Measurements from ENCODE around the gene SMARCB1.

Gene SMARCB1

DNA sequence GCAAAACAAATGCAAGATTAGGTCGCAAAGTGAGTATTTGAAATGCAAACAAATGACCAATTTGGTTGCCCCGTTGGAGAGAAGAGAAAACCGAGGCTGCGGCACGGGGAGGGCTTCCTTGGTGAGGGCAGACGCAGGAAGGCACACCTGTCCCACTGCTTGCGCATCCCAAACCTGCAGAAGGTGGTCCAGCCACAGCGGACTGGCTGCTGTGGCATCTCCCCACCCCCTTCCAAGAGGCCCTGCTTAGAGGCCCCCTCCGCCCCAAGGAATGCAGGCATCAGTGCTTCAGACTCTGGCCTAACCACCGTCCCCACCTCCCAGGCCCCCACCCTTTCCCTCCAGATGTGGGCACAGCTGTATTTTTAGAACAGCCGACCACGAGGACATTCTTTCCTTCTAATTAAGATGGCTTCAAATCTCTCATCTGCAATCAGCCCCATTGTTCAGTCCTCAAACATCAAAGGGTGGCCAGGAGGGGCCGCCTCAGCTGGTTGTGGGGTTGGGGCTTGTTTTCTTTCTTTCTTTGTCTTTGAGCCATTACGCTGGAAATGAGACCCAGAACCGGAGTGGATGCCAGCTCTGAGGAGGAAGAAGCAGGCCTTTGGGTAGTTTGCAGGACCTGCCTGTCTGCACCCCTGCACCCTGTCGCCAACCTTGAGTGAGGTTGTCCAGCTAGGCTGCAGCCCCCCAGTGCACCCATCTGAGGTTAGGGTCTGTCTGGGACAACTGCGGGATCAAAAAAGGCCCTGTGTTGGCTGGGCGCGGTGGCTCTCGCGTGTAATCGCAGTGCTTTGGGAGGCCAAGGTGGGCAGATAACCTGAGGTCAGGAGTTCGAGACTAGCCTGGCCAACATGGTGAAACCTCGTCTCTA is 61.5 kb downstream of the SMARCB1 start:
- TF ChIP-seq POLR2A (IDR thresholded peaks at IDR 0.05; ENCODE audit: extremely low read depth, insufficient read length) (no peak), MYC (IDR thresholded peaks at IDR 0.05; ENCODE audit: low read depth, low read length) (no peak)
- TF ChIP-seq, protein P1, sequence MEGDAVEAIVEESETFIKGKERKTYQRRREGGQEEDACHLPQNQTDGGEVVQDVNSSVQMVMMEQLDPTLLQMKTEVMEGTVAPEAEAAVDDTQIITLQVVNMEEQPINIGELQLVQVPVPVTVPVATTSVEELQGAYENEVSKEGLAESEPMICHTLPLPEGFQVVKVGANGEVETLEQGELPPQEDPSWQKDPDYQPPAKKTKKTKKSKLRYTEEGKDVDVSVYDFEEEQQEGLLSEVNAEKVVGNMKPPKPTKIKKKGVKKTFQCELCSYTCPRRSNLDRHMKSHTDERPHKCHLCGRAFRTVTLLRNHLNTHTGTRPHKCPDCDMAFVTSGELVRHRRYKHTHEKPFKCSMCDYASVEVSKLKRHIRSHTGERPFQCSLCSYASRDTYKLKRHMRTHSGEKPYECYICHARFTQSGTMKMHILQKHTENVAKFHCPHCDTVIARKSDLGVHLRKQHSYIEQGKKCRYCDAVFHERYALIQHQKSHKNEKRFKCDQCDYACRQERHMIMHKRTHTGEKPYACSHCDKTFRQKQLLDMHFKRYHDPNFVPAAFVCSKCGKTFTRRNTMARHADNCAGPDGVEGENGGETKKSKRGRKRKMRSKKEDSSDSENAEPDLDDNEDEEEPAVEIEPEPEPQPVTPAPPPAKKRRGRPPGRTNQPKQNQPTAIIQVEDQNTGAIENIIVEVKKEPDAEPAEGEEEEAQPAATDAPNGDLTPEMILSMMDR (IDR thresholded peaks at IDR 0.05; ENCODE audit: low read depth, low read length), result no peak
- TF ChIP-seq, protein P2, sequence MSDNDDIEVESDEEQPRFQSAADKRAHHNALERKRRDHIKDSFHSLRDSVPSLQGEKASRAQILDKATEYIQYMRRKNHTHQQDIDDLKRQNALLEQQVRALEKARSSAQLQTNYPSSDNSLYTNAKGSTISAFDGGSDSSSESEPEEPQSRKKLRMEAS (IDR thresholded peaks at IDR 0.05; ENCODE audit: low read depth, low read length), result no peak
- no peak overlapping the region for H3K4me3 ChIP-seq (ENCODE audit: low read depth, low read length)
- no peak for DNase-seq (ENCODE audit: low read depth)

DNA sequence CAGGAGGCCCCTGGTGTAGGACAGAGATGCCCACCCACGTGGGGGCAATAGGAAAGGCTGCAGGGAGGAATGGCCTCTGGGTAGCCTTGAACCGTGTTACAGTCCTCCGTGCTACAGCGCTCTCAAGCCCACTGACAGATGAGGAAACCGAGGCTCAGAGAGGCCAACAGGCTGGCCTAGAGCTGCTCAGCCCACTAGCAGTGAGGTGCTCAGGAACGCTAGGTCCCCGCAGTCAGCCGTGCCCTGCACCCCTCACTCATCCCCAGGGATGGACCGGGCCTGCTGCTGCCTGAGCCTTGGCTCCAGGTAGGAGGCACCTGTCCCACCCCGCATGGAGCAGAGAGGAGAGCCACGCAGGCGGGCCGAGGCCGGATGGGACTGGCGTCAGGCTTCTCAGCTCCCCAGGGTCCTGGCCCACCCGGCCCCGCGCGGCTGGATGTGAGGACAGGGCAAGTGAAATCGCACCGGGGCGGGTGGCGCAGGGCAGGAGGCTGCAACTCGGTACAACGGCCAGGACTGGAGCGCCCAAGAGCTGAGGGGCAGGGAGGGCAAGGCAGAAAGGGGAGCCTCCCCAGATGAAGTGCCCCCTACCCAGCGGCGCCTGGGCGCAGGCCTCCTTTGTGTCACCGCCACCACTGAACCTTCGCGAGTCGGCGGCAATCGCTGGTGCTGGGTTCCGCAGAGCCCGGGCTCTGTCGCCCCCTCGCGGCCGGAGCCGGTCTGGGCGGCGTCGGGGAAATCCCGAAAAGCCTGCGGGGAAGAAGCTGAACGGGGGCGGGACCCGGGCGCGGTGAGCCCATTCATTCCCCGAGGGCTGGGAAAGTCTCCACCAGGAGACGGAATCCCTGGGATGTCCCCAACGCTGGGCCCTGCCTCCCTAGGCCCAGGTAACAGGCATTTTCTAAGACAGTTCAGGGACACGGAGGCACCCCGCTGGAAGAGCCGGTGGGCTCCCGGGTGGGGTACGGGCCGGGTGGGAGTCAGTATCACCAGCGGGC is 62.5 kb downstream of the SMARCB1 start:
- DNase-seq (ENCODE audit: low read depth), result peak; percentile 76
- TF ChIP-seq POLR2A (IDR thresholded peaks at IDR 0.05; ENCODE audit: extremely low read depth, insufficient read length), result no peak
- TF ChIP-seq, protein P1 (IDR thresholded peaks at IDR 0.05; ENCODE audit: low read depth, low read length), result peak; percentile 88
- no peak for TF ChIP-seq MYC (IDR thresholded peaks at IDR 0.05; ENCODE audit: low read depth, low read length)
- TF ChIP-seq, protein P2 (IDR thresholded peaks at IDR 0.05; ENCODE audit: low read depth, low read length), result no peak
- no peak overlapping the region for H3K4me3 ChIP-seq (ENCODE audit: low read depth, low read length)

DNA sequence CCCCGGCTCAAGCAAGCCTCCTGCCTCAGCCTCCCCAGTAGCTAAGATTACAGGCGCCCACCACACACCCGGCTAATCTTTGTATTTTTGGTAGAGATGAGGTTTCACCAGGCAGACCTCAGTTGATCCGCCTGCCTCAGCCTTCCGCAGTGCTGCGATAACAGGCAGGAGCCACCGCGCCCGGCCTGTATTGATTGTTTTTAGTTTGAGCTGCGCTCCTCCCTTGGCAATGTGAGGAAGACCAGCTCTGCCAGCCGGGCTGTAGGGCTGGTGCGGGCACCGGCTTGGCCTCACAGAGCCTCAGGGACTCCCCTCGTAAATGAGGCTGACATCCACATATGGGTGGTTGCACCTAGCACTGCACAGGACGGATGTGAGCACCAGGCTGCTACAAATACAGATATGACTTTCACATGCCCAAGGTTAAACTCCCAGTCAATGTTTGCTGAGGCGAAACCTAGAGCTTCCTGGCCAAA is 63.4 kb downstream of the SMARCB1 start:
- TF ChIP-seq MYC (IDR thresholded peaks at IDR 0.05; ENCODE audit: low read depth, low read length) (no peak), POLR2A (IDR thresholded peaks at IDR 0.05; ENCODE audit: extremely low read depth, insufficient read length) (no peak)
- TF ChIP-seq, protein P2 (IDR thresholded peaks at IDR 0.05; ENCODE audit: low read depth, low read length), result no peak
- TF ChIP-seq, protein P1 (IDR thresholded peaks at IDR 0.05; ENCODE audit: low read depth, low read length), result no peak
- DNase-seq (ENCODE audit: low read depth), result no peak
- H3K4me3 ChIP-seq (ENCODE audit: low read depth, low read length), result no peak overlapping the region

DNA sequence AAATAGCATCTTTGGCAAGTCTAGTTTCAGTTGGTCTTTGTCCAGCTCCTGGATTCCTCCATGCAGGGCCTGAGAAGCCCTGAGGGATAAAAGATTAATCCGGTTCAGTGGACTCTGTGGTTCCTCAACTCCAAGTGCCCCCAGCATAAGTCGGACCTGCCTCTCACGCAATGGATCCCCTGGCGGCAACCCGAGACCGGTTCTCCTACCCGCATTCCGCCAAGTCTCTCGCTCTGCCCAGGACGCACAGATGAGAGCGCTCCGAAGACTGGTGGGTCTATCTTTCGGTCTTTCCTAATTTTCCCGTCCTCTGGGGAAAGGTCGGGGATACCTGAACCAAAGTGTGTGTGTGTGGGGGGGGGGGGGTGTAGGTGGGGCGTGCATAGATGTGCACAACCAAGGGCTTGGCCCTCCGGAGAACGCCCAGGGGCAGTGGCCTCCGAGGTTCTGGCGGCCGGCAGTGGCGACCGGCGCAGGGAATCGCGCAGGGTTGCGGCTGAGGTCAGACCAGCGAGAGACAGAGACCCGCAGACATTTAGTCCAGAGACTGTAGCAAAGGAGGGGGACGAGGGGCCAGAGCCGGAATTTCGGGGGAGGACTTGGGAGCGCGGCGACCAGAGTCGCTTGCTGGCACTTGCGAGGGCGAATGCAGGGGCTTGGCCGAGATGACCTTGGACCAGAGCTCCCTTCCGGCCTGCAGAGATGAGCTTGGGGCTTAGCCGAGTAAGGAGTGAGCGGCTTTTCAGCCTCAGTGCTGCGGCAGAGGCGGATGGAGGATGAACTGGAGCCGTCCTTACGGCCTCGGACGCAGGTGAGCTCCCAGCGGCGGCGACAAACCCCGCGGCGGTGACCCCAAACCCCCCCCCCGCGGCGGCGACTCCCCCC is 70.2 kb downstream of the SMARCB1 start:
- no peak for DNase-seq (ENCODE audit: low read depth)
- no peak for TF ChIP-seq POLR2A (IDR thresholded peaks at IDR 0.05; ENCODE audit: extremely low read depth, insufficient read length)
- TF ChIP-seq MYC (IDR thresholded peaks at IDR 0.05; ENCODE audit: low read depth, low read length), result no peak
- TF ChIP-seq, protein P2 (IDR thresholded peaks at IDR 0.05; ENCODE audit: low read depth, low read length), result no peak
- TF ChIP-seq, protein P1 (IDR thresholded peaks at IDR 0.05; ENCODE audit: low read depth, low read length), result no peak
- H3K4me3 ChIP-seq (ENCODE audit: low read depth, low read length), result peak overlapping the region; percentile 89
